Measurements from ENCODE around the gene NR2F6.

GRCh38 chr19:17196610-17197009 lies 49.1 kb downstream of the NR2F6 start:
- TF ChIP-seq BHLHE40 (IDR thresholded peaks at IDR 0.05; ENCODE audit: borderline replicate concordance) (no peak), SUZ12 (IDR thresholded peaks at IDR 0.05) (no peak), LEF1 (IDR thresholded peaks at IDR 0.05; ENCODE audit: borderline replicate concordance) (no peak), ARNT (IDR thresholded peaks at IDR 0.05) (no peak)

Measured in HEK293T (cell line).